Parathyroid adenoma (tissue), 2 donors: ENCODE data around the gene OOSP4B.
"Not testable (repeated sequence)": the region's sequence is repeated elsewhere in the genome, so short reads cannot be mapped to it uniquely, and the experiment has no call there.

Source experiments
- H2AFZ ChIP-seq: fragments of 300-600 bp; sonication (generic); one replicate; pipeline ENCODE4 v1.7.0; 2017; ENCODE audit warnings: antibody characterized with exemption, mild to moderate bottlenecking
- H3K27ac ChIP-seq: fragments of 300-600 bp; sonication (generic); one replicate; pipeline ENCODE4 v1.7.0; 2017
- H3K27me3 ChIP-seq: fragments of 300-600 bp; sonication (generic); one replicate; pipeline ENCODE4 v1.7.0; 2017; ENCODE audit warnings: low read length; ENCODE audit not compliant: control insufficient read depth, insufficient read depth
- H3K36me3 ChIP-seq: fragments of 300-600 bp; sonication (generic); one replicate; pipeline ENCODE4 v1.7.0; 2017; ENCODE audit warnings: low read length; ENCODE audit not compliant: control insufficient read depth, insufficient read depth
- H3K4me1 ChIP-seq: fragments of 300-600 bp; sonication (generic); one replicate; pipeline ENCODE4 v1.7.0; 2017; ENCODE audit warnings: control low read depth
- H3K4me2 ChIP-seq: fragments of 300-600 bp; sonication (generic); one replicate; pipeline ENCODE4 v1.7.0; 2017; ENCODE audit warnings: low read length
- H3K4me3 ChIP-seq: fragments of 300-600 bp; sonication (generic); one replicate; pipeline ENCODE4 v1.7.0; 2017; ENCODE audit warnings: low read depth, low read length
- H3K79me2 ChIP-seq: fragments of 300-600 bp; sonication (generic); one replicate; pipeline ENCODE4 v1.7.0; 2017; ENCODE audit warnings: control low read depth
- H3K9ac ChIP-seq: fragments of 300-600 bp; sonication (generic); one replicate; pipeline ENCODE4 v1.7.0; 2017; ENCODE audit warnings: mild to moderate bottlenecking
- H3K9me3 ChIP-seq: fragments of 300-600 bp; sonication (generic); one replicate; pipeline ENCODE4 v1.7.0; 2017; ENCODE audit warnings: low read length; ENCODE audit not compliant: control insufficient read depth
- TF ChIP-seq, protein P1 (sequence below): fragments of 300-600 bp; sonication (generic); IDR thresholded peaks from one replicate; pipeline ENCODE4 v1.7.0; 2017; ENCODE audit warnings: antibody characterized with exemption, mild to moderate bottlenecking
- donor health status: primary hyperparathyroidism.

OOSP4B gene

DNA sequence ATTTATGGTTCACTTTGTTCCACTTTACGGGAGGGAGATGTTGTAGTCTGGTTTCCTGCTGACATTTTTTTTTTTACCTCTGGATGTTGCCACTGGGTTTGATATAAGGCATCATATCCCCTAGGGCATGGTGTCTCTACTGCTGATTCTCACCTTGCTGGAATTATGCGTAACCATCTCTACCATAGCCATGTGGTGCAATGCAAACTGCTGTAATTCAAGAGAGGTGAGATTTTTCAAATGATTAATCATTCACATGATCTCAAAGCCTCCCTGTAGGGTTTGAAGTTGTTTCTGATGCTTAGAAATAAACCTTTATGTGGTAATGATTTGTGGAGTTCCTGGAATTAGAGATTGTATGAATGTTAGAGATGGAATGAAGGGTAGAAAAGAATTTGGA is 52.5 kb downstream of the OOSP4B start:
- no peak overlapping the region for H3K4me2 ChIP-seq
- H2AFZ ChIP-seq = no peak overlapping the region
- H3K79me2 ChIP-seq = no peaks in the 10 kb centered on the region
- no peak overlapping the region for H3K27ac ChIP-seq
- no peak overlapping the region for H3K9ac ChIP-seq
- no peaks in the 10 kb centered on the region for H3K36me3 ChIP-seq
- no peaks in the 10 kb centered on the region for H3K27me3 ChIP-seq
- no peaks in the 10 kb centered on the region for H3K9me3 ChIP-seq
- H3K4me3 ChIP-seq = no peak overlapping the region
- TF ChIP-seq, protein P1, sequence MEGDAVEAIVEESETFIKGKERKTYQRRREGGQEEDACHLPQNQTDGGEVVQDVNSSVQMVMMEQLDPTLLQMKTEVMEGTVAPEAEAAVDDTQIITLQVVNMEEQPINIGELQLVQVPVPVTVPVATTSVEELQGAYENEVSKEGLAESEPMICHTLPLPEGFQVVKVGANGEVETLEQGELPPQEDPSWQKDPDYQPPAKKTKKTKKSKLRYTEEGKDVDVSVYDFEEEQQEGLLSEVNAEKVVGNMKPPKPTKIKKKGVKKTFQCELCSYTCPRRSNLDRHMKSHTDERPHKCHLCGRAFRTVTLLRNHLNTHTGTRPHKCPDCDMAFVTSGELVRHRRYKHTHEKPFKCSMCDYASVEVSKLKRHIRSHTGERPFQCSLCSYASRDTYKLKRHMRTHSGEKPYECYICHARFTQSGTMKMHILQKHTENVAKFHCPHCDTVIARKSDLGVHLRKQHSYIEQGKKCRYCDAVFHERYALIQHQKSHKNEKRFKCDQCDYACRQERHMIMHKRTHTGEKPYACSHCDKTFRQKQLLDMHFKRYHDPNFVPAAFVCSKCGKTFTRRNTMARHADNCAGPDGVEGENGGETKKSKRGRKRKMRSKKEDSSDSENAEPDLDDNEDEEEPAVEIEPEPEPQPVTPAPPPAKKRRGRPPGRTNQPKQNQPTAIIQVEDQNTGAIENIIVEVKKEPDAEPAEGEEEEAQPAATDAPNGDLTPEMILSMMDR = no peak
- no peaks in the 10 kb centered on the region for H3K4me1 ChIP-seq

DNA sequence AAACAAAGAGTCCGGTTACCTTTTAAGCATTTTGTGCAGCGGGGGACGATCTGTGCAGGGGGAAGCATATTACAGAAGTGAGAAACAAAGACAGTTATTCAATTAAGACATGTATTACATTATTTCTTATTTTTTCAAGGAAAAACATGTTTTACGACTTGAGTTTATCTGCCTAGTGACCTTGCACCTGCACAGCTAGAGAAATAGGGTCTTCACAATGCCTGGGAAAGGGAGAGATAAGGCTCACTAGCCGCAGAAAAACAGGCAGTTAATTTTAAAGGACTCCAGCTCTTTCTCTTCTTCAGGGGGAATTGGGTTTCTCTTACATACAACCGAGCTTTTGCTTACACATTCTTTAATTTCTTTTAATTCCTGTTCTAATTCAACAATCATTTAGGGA is 54.7 kb downstream of the OOSP4B start:
- not testable (repeated sequence) for H3K9me3 ChIP-seq, H2AFZ ChIP-seq, H3K36me3 ChIP-seq, H3K4me1 ChIP-seq, H3K79me2 ChIP-seq, H3K4me2 ChIP-seq, H3K9ac ChIP-seq, H3K27me3 ChIP-seq, H3K27ac ChIP-seq, H3K4me3 ChIP-seq

DNA sequence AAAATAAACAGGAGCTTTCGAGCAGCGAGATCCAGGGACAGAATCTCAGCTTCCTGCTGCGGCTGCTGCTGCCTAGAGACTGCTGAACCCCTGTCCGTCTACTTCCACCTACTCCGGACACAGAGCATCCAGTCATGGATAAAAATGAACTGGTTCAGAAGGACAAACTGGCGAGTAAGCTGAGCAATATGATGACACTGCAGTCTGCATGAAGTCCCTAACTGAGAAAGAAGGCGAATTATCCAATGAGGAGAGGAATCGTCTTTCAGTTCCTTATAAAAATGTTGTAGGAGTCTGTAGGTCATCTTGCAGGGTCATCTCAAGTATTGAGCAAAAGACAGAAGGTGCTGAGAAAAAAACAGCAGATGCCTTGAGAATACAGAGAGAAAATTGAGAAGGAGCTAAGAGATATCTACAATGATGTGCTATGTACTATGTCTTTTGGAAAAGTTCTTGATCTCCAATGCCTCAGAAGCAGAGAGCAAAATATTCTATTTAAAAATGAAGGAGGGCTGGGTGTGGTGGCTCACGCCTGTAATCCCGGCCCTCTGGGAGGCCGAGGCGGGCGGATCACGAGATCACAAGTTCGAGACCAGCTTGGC is 60.3 kb downstream of the OOSP4B start:
- no peaks in the 10 kb centered on the region for H3K36me3 ChIP-seq
- no peak overlapping the region for H3K4me2 ChIP-seq
- H3K9me3 ChIP-seq = no peaks in the 10 kb centered on the region
- H2AFZ ChIP-seq = no peak overlapping the region
- H3K4me1 ChIP-seq = no peaks in the 10 kb centered on the region
- H3K27ac ChIP-seq = no peak overlapping the region
- H3K9ac ChIP-seq = no peak overlapping the region
- H3K79me2 ChIP-seq = no peaks in the 10 kb centered on the region
- TF ChIP-seq, protein P1 = no peak
- H3K4me3 ChIP-seq = no peak overlapping the region
- H3K27me3 ChIP-seq = no peaks in the 10 kb centered on the region

DNA sequence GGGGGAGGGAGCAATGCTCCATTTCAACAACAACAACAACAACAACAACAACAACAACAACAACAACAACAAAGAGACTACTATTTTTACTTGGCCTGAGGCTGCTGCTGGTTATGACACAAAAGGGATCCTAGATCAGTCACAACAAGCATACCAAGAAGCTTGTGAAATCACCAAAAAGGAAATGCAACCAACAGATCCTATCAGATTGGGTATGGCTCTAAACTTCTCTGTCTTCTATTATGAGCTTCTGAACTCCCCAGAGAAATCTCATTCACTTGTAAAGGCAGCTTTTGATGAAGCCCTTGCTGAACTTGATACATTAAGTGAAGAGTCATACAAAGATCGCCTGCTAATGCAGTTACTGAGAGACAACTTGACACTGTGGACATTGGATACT is 61.0 kb downstream of the OOSP4B start:
- Histone ChIP-seq H3K27me3 (no peaks in the 10 kb centered on the region), H3K27ac (no peak overlapping the region), H3K4me1 (no peaks in the 10 kb centered on the region), H3K79me2 (no peaks in the 10 kb centered on the region), H3K9me3 (no peaks in the 10 kb centered on the region), H3K36me3 (no peaks in the 10 kb centered on the region), H2AFZ (no peak overlapping the region), H3K4me2 (no peak overlapping the region), H3K4me3 (no peak overlapping the region), H3K9ac (no peak overlapping the region)
- TF ChIP-seq, protein P1 = no peak

DNA sequence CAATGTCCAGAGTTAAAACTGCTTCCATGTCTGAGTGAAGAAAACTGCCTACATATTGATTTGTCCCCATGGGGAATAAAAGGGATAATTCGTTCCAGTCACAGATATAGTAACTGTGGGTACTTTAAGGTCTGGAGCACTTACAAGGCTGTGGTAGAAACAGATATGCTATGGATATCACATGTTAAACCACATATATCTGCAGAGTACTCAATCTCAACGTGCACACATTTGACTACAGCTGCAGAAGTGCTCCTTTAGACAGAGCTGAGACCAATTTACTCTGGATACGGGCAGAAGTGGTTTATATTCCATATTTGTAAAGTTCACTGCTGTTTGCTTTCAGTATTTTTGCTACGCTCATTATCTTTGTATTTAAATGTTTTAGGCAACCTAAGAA is 61.8 kb downstream of the OOSP4B start:
- H3K27me3 ChIP-seq = no peaks in the 10 kb centered on the region
- no peaks in the 10 kb centered on the region for H3K9me3 ChIP-seq
- no peak overlapping the region for H3K27ac ChIP-seq
- H2AFZ ChIP-seq = no peak overlapping the region
- H3K4me3 ChIP-seq = no peak overlapping the region
- TF ChIP-seq, protein P1 = no peak
- H3K4me2 ChIP-seq = no peak overlapping the region
- H3K4me1 ChIP-seq = no peaks in the 10 kb centered on the region
- no peaks in the 10 kb centered on the region for H3K36me3 ChIP-seq
- H3K79me2 ChIP-seq = no peaks in the 10 kb centered on the region
- no peak overlapping the region for H3K9ac ChIP-seq
